Measurements from ENCODE around the gene TTC9. TPM values are rescaled to one million over a fixed set of nuclear protein-coding genes. Genes with fewer than 3 reads are reported as not detected.

TTC9 gene
- total RNA-seq, 4 donors from 2014 or later, result 3.6 to 8.7 (median 4.7) TPM

DNA sequence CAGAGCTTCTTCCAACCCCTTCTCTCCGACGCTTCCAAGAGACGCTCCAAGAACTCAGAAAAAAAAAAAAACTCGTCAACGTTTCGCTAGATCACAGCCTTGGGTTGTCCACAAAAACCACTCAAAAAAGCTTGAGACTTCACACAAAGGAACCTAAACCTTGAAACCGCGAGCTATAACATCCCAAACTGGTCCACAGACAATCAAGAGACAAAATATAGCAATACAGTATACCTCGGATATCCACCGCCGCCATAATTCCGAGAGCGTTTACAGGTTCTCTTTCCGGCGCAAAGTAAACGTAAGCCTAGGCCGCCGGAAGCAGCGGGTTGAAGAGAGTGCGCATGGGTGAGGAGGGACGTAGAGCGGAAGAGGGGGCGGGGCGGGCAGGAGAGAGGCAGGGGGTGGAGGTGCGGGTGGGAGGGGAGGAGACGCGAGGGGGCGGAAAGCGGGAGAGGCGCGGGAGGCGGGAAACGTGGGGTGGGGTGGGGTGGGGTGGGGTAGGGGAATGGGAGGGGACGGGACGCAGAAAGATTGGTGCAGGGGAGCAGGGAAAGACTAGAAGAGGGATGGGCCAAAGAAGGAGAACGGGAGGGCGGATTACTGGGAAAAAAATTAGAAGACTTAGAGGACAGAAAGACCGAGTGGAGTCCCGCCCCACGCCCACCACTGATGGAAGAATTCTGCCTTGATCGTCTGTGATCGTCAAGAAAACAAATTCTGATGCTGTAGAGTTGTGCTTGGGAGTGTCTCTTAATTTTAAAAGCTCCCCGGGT is 41.1 kb upstream of the TTC9 start, which contains the start of gene MED6:
MED6 (minus strand) TSS at position 274 of the 776 bp plus-strand sequence; CDS start at position 256, 18 bp downstream.
- Histone ChIP-seq H3K4me1 (peaks cover 17% of the 10 kb centered on the region), H3K9me3 (no peaks in the 10 kb centered on the region), H3K36me3 (peaks cover 14% of the 10 kb centered on the region), H3K4me3 (peak within 1 kb of the TSS; percentile 86), H3K27me3 (no peaks in the 10 kb centered on the region), H3K27ac (peak within 1 kb of the TSS; percentile 82)
- WGBS, result 1% methylated on average over 43 of the region's 43 CpGs
- TF ChIP-seq EP300 (IDR thresholded peaks at IDR 0.05) (no peak), POLR2AphosphoS5 (IDR thresholded peaks at IDR 0.05) (peak in 1 of 3 donors; percentile 27), POLR2A (IDR thresholded peaks at IDR 0.05) (peak in 1 of 2 donors; percentile 15)
- DNase-seq (ENCODE audit: low spot score in 2 of 2), result peak; percentile 94 to 95

DNA sequence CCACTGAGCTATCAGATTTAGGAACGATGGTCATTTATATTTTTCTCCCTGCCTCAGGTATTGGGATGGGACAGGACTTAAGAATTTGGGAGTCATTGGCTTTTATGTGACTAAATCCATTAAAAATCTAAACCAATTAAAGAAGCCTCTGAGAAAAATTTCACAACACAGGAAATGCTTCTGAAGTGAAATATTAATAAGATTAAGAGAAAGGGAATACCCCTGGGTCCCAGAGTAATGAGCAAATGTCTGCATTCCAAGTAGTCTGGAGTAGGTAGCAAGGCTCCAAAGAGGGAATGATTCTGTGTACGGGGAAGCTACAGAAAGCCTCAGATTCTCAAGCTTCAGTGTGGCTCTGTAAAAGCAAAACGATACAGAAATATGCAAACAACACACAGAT is 40.6 kb upstream of the TTC9 start:
- WGBS, result 19% methylated on average over 3 of the region's 3 CpGs
- peaks cover 5% of the 10 kb centered on the region for H3K27me3 ChIP-seq
- no peak for DNase-seq (ENCODE audit: low spot score in 2 of 2)
- peaks cover 8% of the 10 kb centered on the region for H3K36me3 ChIP-seq
- no peak overlapping the region for H3K27ac ChIP-seq
- H3K4me1 ChIP-seq, result peaks cover 17% of the 10 kb centered on the region
- H3K9me3 ChIP-seq, result no peaks in the 10 kb centered on the region
- peak overlapping the region; percentile 86 for H3K4me3 ChIP-seq
- TF ChIP-seq POLR2A (IDR thresholded peaks at IDR 0.05), result no peak
- TF ChIP-seq POLR2AphosphoS5 (IDR thresholded peaks at IDR 0.05), result no peak
- no peak for TF ChIP-seq EP300 (IDR thresholded peaks at IDR 0.05)
- TF ChIP-seq CTCF (IDR thresholded peaks at IDR 0.05), result no peak

- peaks cover 12% of the 10 kb centered on the region for H3K27me3 ChIP-seq
- no peak for DNase-seq (ENCODE audit: low spot score in 2 of 2)
- H3K9me3 ChIP-seq, result no peaks in the 10 kb centered on the region
- no peak overlapping the region for H3K4me3 ChIP-seq
- 91% methylated on average over 2 of the region's 2 CpGs for WGBS
- H3K4me1 ChIP-seq, result peaks cover 17% of the 10 kb centered on the region
- TF ChIP-seq POLR2A (IDR thresholded peaks at IDR 0.05) (no peak), EP300 (IDR thresholded peaks at IDR 0.05) (no peak), POLR2AphosphoS5 (IDR thresholded peaks at IDR 0.05) (no peak), CTCF (IDR thresholded peaks at IDR 0.05) (no peak)
- H3K36me3 ChIP-seq, result no peaks in the 10 kb centered on the region
- no peak overlapping the region for H3K27ac ChIP-seq
Observed at GRCh38 chr14:70602254-70602653, 39.5 kb upstream of the TTC9 start.

DNA sequence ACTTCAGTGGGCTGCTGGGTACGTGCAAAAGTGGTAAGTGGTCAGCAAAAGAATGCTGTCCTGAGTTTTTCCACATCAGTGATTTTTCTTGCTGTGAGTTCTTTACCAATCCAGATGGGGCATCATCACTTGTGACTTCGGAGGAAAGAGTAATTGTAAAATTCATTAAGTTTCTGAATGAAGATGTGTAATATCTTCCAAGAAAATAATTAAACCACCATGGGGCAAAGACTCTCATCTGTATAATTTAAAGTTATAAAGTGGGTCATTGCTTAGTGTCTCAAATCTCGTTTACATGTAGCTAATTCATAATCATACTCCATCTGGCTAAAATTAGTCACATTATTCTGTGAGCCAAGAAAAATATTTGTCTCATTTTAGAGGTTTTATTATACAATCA is 30.5 kb upstream of the TTC9 start:
- Histone ChIP-seq H3K27ac (no peak overlapping the region), H3K4me3 (no peak overlapping the region), H3K27me3 (peaks cover 39% of the 10 kb centered on the region), H3K36me3 (no peaks in the 10 kb centered on the region), H3K4me1 (no peaks in the 10 kb centered on the region), H3K9me3 (no peaks in the 10 kb centered on the region)
- no peak for TF ChIP-seq POLR2A (IDR thresholded peaks at IDR 0.05)
- TF ChIP-seq POLR2AphosphoS5 (IDR thresholded peaks at IDR 0.05), result no peak
- no peak for TF ChIP-seq CTCF (IDR thresholded peaks at IDR 0.05)
- no peak for TF ChIP-seq EP300 (IDR thresholded peaks at IDR 0.05)
- DNase-seq (ENCODE audit: low spot score in 2 of 2), result no peak
- WGBS, result 44% methylated on average over 3 of the region's 3 CpGs

GRCh38 chr14:70616646-70617045 is 25.1 kb upstream of the TTC9 start:
- TF ChIP-seq EP300 (IDR thresholded peaks at IDR 0.05) (no peak), CTCF (IDR thresholded peaks at IDR 0.05) (no peak), POLR2A (IDR thresholded peaks at IDR 0.05) (no peak), POLR2AphosphoS5 (IDR thresholded peaks at IDR 0.05) (no peak)
- Histone ChIP-seq H3K27ac (no peak overlapping the region), H3K4me3 (no peak overlapping the region), H3K36me3 (no peaks in the 10 kb centered on the region), H3K9me3 (no peaks in the 10 kb centered on the region), H3K27me3 (peaks cover 4% of the 10 kb centered on the region), H3K4me1 (no peaks in the 10 kb centered on the region)
- WGBS, result 91% methylated on average over 3 of the region's 3 CpGs
- DNase-seq (ENCODE audit: low spot score in 2 of 2), result no peak
